SJCRH30 (cell line): ENCODE results near the gene SELL. TPM values are rescaled to one million over a fixed set of nuclear protein-coding genes. Genes with fewer than 3 reads are reported as not detected.

ENCODE experiments used
- DNase-seq, 2 experiments: peaks; one replicate each; pipeline ENCODE4 v3.0.0-alpha.2; 2015 to 2020
- H3K27ac ChIP-seq: fragments of 250-450 bp; sonication (Bioruptor Pico); 2 replicates; pipeline ENCODE4 v1.5.1; 2020; ENCODE audit warnings: mild to moderate bottlenecking, moderate library complexity
- H3K27me3 ChIP-seq: fragments of 250-450 bp; sonication (Bioruptor Pico); 2 replicates; pipeline ENCODE4 v1.5.1; 2020; ENCODE audit warnings: mild to moderate bottlenecking, moderate library complexity
- H3K36me3 ChIP-seq: fragments of 250-450 bp; sonication (Bioruptor Pico); 2 replicates; pipeline ENCODE4 v1.5.1; 2020; ENCODE audit warnings: mild to moderate bottlenecking, moderate library complexity
- H3K4me1 ChIP-seq: fragments of 250-450 bp; sonication (Bioruptor Pico); 2 replicates; pipeline ENCODE4 v1.5.1; 2020; ENCODE audit warnings: mild to moderate bottlenecking, moderate library complexity
- H3K4me3 ChIP-seq: fragments of 250-450 bp; sonication (Bioruptor Pico); 2 replicates; pipeline ENCODE4 v1.5.1; 2020; ENCODE audit warnings: mild to moderate bottlenecking, moderate library complexity
- H3K9me3 ChIP-seq: fragments of 250-450 bp; sonication (Bioruptor Pico); replicated peaks from 2 replicates; pipeline ENCODE4 v1.5.1; 2020; ENCODE audit warnings: mild to moderate bottlenecking, moderate library complexity
- total RNA-seq: library from RNA; depleted of rRNA; stranded (reverse); fragments of >200 nt; shearing (Covaris generic); gene quantifications from 2 replicates; pipeline ENCODE4 v1.2.3, GENCODE V29; 2014; rRNA removed

SELL gene
- total RNA-seq: not detected in 2 replicates

DNA sequence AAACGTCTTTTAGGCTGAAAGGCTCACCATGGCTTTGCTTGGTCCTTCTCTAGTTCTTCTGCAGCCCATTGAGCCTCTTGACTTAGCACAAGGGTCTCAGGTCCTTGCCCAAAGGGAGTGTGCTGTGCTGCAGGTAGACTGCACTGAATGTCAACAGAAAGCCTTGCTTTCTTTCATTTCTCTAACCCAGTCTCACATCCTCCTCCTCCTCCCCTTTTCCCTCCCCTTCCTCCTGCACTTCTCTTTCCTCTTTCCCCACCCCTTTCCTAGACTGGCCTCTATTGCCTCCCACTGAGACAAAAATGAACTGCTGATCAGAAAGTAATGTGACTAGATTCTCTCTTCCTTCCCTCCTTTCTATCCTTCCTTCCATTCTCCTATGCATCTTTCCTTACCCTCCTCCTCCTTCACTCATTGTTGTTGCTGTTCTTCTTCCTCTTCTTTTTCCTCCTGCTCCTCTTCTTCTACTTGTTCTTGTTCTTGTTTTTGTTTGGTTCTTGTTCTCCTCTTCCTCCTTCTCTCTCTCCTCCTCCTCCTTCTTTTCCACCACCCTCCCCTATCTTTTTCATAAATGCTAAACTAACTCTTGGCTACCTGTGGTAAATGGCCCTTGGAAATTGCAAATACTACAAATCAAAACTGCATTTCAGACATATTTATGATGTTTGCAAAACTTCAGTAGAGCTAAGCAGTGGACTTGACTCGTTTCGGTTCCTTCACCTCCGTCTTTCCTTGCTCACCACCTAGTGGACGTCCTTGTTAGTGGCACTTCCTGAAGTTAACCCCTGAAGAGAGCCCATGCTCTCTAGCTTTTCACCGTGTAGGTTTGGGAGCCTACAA lies at the start of gene SELL:
SELL (minus strand) TSS at position 152 of the 840 bp plus-strand sequence; CDS start at position 30, 122 bp downstream.
- no peaks in the 10 kb centered on the region for H3K4me1 ChIP-seq
- H3K27me3 ChIP-seq: no peaks in the 10 kb centered on the region
- peak; percentile 48 to 71 for DNase-seq
- no peak within 1 kb of the TSS for H3K4me3 ChIP-seq
- H3K9me3 ChIP-seq: no peaks in the 10 kb centered on the region
- H3K36me3 ChIP-seq: no peaks in the 10 kb centered on the region
- no peak within 1 kb of the TSS for H3K27ac ChIP-seq

DNA sequence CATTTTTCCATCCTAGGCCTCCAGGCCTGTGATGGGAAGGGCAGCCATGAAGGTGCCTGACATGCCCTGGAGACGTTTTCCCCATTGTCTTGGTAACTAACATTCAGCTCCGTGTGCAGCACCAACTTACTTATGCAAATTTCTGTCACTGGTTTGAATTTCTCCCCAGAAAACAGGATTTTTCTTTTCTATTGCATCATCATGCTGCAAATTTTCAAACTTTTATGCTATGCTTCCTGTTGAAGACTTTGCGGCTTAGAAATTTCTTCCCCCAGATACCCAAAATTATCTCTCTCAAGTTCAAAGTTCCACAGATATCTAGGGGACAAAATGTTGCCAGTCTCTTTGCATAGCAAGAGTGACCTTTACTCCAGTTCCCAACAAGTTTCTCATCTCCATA lies 47.6 kb upstream of the SELL start:
- no peaks in the 10 kb centered on the region for H3K9me3 ChIP-seq
- H3K36me3 ChIP-seq: no peaks in the 10 kb centered on the region
- no peak overlapping the region for H3K27ac ChIP-seq
- no peaks in the 10 kb centered on the region for H3K4me1 ChIP-seq
- no peaks in the 10 kb centered on the region for H3K27me3 ChIP-seq
- no peak for DNase-seq
- H3K4me3 ChIP-seq: no peak overlapping the region

DNA sequence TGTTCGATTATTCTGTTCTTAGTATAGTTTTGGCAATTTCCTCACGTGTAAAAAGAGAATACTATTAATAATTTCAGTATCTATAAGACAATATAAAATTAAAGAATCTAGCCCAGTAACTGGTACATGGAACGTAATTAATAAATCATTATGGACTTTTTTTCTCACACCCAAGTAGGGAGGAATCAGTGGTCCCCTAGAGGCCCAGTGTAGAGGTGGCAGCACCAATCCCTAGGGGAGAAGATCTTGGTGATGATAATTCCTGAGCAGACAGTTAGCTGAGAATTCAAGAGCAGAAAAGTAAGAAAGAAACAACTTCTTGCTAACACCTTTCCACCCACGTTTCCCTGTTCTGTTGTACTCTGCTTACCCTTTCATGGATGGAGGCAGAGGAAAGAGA lies 42.1 kb upstream of the SELL start:
- no peaks in the 10 kb centered on the region for H3K4me1 ChIP-seq
- H3K4me3 ChIP-seq: no peak overlapping the region
- H3K36me3 ChIP-seq: no peaks in the 10 kb centered on the region
- DNase-seq: no peak
- no peaks in the 10 kb centered on the region for H3K9me3 ChIP-seq
- no peaks in the 10 kb centered on the region for H3K27me3 ChIP-seq
- H3K27ac ChIP-seq: no peak overlapping the region

DNA sequence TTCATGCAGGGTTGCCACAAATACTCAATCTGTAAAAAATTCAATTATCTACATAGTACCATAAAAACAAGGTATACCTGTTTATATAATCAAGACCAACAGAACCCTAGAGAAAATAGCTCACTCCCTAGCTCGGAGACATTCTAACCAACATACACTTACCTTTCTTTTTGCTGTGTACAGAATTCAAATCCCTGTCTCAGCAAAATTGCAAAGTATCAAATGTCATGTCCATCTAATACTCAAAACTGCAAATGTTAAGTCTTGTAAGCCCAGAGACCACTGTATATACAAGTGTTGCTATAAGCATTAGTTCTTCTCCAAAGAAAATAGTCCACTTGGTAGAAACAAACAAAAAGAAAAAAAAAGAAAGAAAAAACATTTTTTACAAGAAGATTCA lies 38.6 kb upstream of the SELL start:
- H3K36me3 ChIP-seq: no peaks in the 10 kb centered on the region
- no peak for DNase-seq
- no peaks in the 10 kb centered on the region for H3K9me3 ChIP-seq
- H3K4me3 ChIP-seq: no peak overlapping the region
- no peak overlapping the region for H3K27ac ChIP-seq
- H3K27me3 ChIP-seq: no peaks in the 10 kb centered on the region; the same call in 1 of the 2 replicates
- H3K4me1 ChIP-seq: no peaks in the 10 kb centered on the region

DNA sequence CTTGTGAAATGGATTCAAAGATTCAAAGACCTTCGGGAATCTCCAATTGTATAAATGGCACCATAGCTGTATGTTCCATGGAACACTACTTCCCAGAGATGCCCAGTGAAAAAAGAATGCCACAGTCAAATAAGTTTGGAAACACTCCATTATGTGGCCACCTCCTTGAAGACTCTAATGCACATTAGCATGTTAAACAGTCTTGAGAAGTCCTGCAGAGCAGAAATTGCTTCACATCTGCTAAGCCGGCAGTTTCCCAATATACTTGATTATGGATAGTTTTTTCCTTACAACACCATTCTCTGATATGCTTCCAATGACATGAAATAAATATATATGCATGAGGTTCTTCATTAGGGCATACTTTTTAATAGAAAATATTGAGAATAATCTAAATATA lies 35.1 kb upstream of the SELL start:
- H3K4me1 ChIP-seq: peaks cover 5% of the 10 kb centered on the region
- H3K9me3 ChIP-seq: no peaks in the 10 kb centered on the region
- no peak overlapping the region for H3K4me3 ChIP-seq
- no peak for DNase-seq
- H3K27ac ChIP-seq: no peak overlapping the region
- H3K36me3 ChIP-seq: no peaks in the 10 kb centered on the region
- H3K27me3 ChIP-seq: peaks cover 3% of the 10 kb centered on the region; the same call in 1 of the 2 replicates

DNA sequence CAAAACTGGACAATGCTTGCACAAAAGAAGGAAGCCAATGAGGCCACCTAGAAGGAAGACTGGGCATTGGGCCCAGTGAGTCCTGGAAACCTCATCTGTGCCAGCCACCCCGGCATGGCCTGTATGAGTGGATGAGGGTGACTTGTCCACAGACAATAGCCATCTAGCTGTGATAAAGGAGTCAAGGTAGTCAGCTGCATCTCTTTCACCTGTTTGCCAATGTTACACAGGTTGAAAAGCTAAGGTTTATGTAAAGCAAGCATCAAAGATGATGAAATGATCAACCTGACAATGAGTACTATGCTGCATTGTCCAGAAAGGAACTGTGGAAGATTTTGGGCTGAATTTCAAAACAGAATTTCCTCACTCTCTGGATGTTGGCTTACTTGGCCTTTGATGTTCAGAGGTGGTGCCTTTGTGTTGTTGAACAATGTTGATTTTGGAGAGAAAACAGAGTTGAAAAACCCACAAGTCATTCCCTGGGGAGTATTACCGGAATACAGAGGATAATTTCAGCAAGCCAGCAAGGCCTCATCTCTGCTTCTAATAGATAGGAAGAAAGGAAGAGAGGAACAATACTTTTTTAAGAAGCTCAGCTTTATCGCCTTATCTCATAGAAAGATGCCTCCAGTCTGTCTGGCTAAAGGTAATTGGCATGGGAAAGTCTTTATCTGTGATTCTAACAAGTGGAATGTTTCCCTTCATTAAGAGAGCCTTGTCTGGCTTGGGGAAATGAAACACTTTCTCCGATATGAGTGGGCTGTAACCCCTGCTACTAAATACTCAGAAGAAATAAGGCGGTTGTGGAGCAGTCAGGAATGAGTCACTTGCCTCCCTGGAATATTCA lies 33.8 kb upstream of the SELL start:
- H3K9me3 ChIP-seq: no peaks in the 10 kb centered on the region
- H3K27ac ChIP-seq: no peak overlapping the region
- H3K36me3 ChIP-seq: no peaks in the 10 kb centered on the region
- H3K27me3 ChIP-seq: peaks cover 6% of the 10 kb centered on the region; the same call in 1 of the 2 replicates
- H3K4me3 ChIP-seq: no peak overlapping the region
- DNase-seq: no peak
- peaks cover 17% of the 10 kb centered on the region for H3K4me1 ChIP-seq

DNA sequence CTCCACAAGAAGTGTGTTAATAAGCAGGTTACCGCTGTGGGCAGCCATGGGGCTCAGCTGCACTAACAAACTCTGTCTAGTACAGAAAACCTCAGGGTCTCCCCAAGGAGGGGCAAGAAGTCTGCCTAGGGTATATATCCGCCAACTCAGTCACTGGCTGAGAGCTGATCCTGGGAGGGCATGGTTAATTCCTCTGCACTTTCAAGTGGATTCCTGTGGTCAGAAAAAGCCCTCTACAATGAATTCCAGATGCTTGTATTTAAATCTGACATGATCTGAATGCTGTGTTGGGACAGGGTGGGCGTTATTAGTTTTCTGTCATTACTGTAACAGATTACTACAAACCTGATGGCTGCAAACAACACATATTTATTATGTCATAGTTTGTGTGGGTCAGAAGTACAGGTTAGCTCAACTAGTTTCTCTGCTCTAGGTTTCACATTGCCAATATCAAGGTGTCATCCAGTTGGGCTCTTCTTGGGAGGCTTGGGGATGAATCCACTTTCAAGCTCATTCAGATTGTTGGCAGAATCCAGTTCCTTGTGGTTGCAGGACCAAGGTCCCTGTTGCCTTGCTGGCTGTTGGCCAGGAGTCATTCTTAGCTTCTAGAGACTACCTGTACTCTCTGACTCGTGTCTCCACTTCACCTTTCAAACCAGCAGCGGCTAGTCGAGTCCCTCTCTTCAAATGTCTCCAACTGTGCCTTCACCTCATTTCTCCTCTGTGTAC lies 30.4 kb upstream of the SELL start:
- Histone ChIP-seq H3K4me1 (peaks cover 18% of the 10 kb centered on the region), H3K9me3 (no peaks in the 10 kb centered on the region), H3K4me3 (no peak overlapping the region), H3K36me3 (no peaks in the 10 kb centered on the region), H3K27me3 (peaks cover 11% of the 10 kb centered on the region; the same call in 1 of the 2 replicates), H3K27ac (no peak overlapping the region)
- peak; percentile 62 to 64 for DNase-seq

DNA sequence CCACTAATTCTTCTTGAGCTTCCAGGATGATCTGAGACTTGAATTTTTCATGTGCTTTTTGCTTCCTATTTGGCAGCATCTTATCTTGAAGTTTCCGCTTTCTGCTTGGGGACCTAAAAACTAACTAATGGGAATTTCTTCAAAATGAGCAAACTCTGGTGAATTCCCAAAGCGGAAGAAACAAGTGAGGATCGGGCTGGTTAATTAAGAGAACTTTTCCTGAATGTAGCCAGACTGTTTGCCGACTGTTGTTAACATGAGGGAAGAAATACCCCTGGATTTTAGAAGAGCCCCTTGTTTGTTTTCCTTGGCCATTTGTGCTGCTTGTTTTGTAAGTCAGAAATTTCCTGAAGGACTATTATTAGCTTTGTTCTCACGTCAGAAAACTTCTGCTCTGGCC lies 28.6 kb upstream of the SELL start:
- Histone ChIP-seq H3K4me1 (peaks cover 18% of the 10 kb centered on the region), H3K27me3 (0 out of 2 replicates have a peak, but pooled peaks cover 11% of the 10 kb centered on the region), H3K4me3 (no peak overlapping the region), H3K9me3 (no peaks in the 10 kb centered on the region), H3K27ac (no peak overlapping the region), H3K36me3 (no peaks in the 10 kb centered on the region)
- DNase-seq: no peak

DNA sequence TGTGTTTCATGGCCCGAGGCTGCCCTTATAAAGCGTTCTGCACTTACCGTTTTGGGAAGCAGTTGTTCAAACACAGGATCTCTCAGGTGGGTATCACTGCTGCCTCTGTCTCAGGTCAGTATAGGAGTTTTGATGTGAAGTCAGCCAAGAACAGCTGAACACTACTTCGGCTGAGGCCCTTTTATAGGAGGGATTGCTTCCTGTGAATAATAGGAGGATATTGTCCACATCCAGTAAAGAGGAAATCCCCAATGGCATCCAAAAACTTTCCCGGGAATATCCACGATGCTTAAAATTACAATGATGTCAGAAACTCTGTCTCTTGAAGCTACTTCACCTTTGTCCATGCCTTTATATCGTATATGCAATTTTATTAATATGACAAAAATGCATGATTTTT lies 22.5 kb upstream of the SELL start, which contains the start of gene SELE:
SELE (minus strand) TSS at position 156 of the 400 bp plus-strand sequence. CDS start 467 bp downstream, outside the sequence.
- Histone ChIP-seq H3K27ac (no peak within 1 kb of the TSS), H3K9me3 (no peaks in the 10 kb centered on the region), H3K4me1 (no peaks in the 10 kb centered on the region), H3K27me3 (no peaks in the 10 kb centered on the region), H3K4me3 (no peak within 1 kb of the TSS), H3K36me3 (no peaks in the 10 kb centered on the region)
- DNase-seq: no peak

DNA sequence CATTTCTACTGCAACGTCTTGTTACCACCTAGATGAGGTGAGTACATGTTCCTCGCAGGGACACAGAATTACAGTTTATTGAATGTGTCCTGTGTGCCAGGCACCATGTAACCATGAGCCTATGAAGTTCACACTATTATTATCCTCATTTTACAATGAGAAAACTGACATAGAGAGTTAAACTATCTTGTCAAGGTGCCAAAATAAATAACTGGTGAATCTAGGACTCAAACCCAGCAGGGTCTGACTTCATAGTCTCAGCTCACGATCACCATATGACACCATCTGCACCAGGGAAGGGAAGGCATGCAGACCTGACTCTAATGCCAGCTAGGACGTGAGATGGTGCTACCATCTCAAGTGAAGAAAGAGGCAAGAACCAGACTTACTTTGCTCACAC lies 20.0 kb upstream of the SELL start:
- DNase-seq: no peak
- H3K36me3 ChIP-seq: no peaks in the 10 kb centered on the region
- no peaks in the 10 kb centered on the region for H3K9me3 ChIP-seq
- H3K4me3 ChIP-seq: no peak overlapping the region
- H3K27me3 ChIP-seq: no peaks in the 10 kb centered on the region
- no peak overlapping the region for H3K27ac ChIP-seq
- no peaks in the 10 kb centered on the region for H3K4me1 ChIP-seq

DNA sequence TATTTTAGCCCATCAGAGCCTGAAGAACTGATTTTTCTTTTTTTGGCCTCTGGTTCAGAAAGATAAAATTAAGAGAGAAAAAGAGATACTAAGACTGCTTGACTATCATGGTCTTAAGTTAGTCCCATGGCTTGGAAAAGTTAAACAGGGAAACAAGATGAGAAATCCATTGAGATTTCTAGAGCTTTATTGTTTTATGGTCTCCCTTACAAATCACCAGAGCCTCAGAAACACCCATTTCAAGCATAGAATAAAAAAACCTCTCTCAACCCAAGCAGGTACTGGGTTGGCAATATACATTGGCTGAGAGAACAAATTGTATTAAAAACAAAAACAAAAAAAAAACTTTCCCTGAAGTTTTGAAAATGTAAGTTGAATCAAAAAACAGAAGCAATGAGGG lies 18.6 kb upstream of the SELL start:
- H3K4me1 ChIP-seq: no peaks in the 10 kb centered on the region
- no peaks in the 10 kb centered on the region for H3K27me3 ChIP-seq
- no peak overlapping the region for H3K27ac ChIP-seq
- H3K4me3 ChIP-seq: no peak overlapping the region
- no peaks in the 10 kb centered on the region for H3K36me3 ChIP-seq
- no peaks in the 10 kb centered on the region for H3K9me3 ChIP-seq
- DNase-seq: no peak

DNA sequence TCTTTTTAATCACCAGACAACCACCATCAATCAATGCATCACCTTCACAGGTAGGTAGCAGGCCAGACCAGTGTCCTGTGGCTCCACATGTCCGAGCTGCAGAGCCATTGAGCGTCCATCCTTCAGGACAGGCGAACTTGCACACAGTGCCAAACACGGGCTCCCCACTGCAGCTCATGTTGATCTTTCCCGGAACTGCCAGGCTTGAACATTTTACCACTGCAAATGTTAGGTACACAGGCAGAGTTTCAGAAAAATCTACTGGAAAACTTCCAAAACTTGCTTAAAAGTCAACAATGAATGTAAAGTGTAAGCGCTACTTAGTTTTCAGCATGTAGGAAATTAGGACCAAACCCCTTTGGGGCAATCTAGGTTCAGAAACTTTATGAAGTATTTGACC lies 15.9 kb upstream of the SELL start:
- no peak for DNase-seq
- no peak overlapping the region for H3K27ac ChIP-seq
- H3K36me3 ChIP-seq: no peaks in the 10 kb centered on the region
- peaks cover 12% of the 10 kb centered on the region for H3K4me1 ChIP-seq
- no peaks in the 10 kb centered on the region for H3K9me3 ChIP-seq
- H3K27me3 ChIP-seq: no peaks in the 10 kb centered on the region
- no peak overlapping the region for H3K4me3 ChIP-seq

DNA sequence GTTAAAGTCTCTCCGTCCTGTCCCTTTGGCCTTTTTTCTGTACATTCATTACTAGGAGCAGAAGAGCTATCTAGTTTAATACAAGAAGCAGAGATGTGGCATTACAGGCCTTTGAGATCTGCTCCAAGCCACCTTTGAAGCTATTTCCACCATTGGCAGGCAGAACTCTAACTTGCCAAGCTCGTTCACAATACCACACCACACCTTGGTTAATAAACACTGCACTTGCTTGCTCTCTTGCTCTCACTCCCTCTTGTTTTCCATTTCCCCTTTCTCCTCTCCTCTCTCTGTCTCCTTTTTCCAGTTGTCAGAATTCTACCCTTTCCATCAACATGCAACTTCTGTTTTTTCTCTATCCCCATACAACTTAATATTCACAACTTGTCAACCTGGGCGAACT lies 15.4 kb upstream of the SELL start:
- H3K27me3 ChIP-seq: no peaks in the 10 kb centered on the region
- no peaks in the 10 kb centered on the region for H3K9me3 ChIP-seq
- H3K27ac ChIP-seq: no peak overlapping the region
- H3K4me3 ChIP-seq: no peak overlapping the region
- no peaks in the 10 kb centered on the region for H3K36me3 ChIP-seq
- H3K4me1 ChIP-seq: peaks cover 12% of the 10 kb centered on the region
- DNase-seq: no peak

DNA sequence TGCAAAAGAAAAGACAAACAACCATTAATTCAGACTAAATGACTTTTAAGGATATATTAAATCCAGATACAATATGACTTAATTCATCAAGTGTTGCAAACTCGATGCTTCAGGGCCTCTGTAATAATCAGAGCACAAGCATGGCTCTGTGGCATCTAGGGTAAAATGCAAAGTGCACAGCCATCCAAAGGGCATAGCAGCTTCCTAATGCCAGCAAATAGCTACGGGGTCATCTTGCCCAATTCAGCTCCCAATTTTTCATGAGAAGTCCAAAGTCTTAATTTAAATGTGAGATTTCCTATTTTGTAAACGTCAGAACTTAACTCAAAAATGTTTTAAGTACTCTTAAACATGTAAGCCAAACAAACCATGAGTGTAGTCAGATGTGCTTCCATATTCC lies 14.5 kb upstream of the SELL start:
- DNase-seq: no peak
- Histone ChIP-seq H3K4me3 (no peak overlapping the region), H3K36me3 (no peaks in the 10 kb centered on the region), H3K27me3 (no peaks in the 10 kb centered on the region), H3K4me1 (peaks cover 12% of the 10 kb centered on the region), H3K27ac (no peak overlapping the region), H3K9me3 (no peaks in the 10 kb centered on the region)
